ENCODE measurements around the gene NEUROD2. TPM values are rescaled to one million over a fixed set of nuclear protein-coding genes. Genes with fewer than 3 reads are reported as not detected.

The NEUROD2 gene
- total and polyA plus RNA-seq, 7 donors: 0.23 to 1.2 (median 0.33) TPM; not detected in 4

DNA sequence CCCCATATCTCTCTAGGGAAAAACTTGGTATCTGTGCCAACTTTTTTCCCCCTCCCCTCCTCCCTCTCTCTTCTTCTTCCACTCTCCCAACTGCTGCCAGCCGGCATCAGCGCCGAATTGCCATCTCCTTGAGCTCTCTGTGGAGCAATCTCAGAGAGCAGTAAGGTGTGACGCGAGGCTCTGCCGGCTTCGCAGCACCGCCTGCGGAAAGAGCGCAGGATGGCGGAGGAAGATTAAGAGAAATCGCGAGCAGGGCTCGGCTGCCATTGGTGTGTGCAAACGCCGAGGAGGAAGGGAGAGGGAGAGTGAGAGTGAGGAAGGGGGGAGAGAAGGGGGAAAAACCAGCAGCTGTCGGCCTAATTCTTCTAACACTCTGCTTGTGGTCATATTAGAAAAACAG is 44.2 kb downstream of the NEUROD2 start:
- TF ChIP-seq POLR2A (IDR thresholded peaks at IDR 0.05): no peak
- TF ChIP-seq POLR2AphosphoS5 (IDR thresholded peaks at IDR 0.05): no peak
- Histone ChIP-seq H3K36me3 (peaks cover 0 to 32% (median 6%) of the 10 kb centered on the region in 4 donors), H3K4me1 (no peaks in the 10 kb centered on the region), H3K27ac (no peak overlapping the region), H3K4me3 (no peak overlapping the region), H3K27me3 (no peaks in the 10 kb centered on the region), H3K9me3 (no peaks in the 10 kb centered on the region)
- intact Hi-C loops (cut with DNase I): no loop called here
- no peak for DNase-seq
- WGBS, 2 donors: 53 to 89% methylated on average over 17 of the region's 17 CpGs

GRCh38 chr17:39562976-39563375 is 44.7 kb downstream of the NEUROD2 start:
- TF ChIP-seq EP300 (IDR thresholded peaks at IDR 0.05) (no peak), POLR2AphosphoS5 (IDR thresholded peaks at IDR 0.05) (no peak), CTCF (IDR thresholded peaks at IDR 0.05) (no peak), POLR2A (IDR thresholded peaks at IDR 0.05) (no peak)
- Histone ChIP-seq H3K36me3 (peaks cover 0 to 33% (median 6%) of the 10 kb centered on the region in 4 donors), H3K27ac (no peak overlapping the region), H3K27me3 (no peaks in the 10 kb centered on the region), H3K9me3 (no peaks in the 10 kb centered on the region), H3K4me1 (no peaks in the 10 kb centered on the region), H3K4me3 (no peak overlapping the region)
- intact Hi-C loops (cut with DNase I): no loop called here
- DNase-seq: no peak
- 88 to 89% methylated on average over 7 of the region's 7 CpGs for WGBS, 2 donors

- Histone ChIP-seq H3K9me3 (no peaks in the 10 kb centered on the region), H3K4me3 (no peak overlapping the region), H3K4me1 (no peaks in the 10 kb centered on the region), H3K27ac (no peak overlapping the region), H3K27me3 (no peaks in the 10 kb centered on the region), H3K36me3 (peaks cover 0 to 33% (median 7%) of the 10 kb centered on the region in 4 donors)
- intact Hi-C loops (cut with DNase I): no loop called here
- 74 to 77% methylated on average over 1 of the region's 1 CpG for WGBS, 2 donors
- DNase-seq: no peak
- TF ChIP-seq CTCF (IDR thresholded peaks at IDR 0.05) (no peak), EP300 (IDR thresholded peaks at IDR 0.05) (no peak)
Measured at GRCh38 chr17:39562395-39562794, 45.3 kb downstream of the NEUROD2 start.

DNA sequence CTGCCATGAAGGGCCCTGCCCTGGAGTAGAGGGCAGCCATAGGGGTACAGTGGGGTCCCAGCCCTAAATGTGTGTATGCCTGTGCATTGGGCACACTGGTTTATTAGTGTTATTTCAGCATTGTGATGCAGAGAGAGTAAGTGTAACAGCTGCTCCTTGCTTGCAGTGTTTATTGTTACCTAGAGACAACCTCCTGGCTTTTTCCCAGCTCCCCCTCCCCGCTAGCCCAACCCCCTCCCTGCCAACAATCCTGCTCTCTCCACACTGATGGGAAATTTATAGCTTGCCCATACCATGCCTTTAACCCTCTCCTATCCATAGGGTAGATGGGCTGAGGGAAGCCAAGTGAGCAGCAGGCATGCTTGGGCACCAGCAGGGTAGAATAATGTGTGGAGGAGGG is 51.3 kb downstream of the NEUROD2 start:
- WGBS, 2 donors: 28 to 50% methylated on average over 1 of the region's 1 CpG
- no peak overlapping the region for H3K27ac ChIP-seq
- DNase-seq: no peak
- no peak overlapping the region for H3K4me3 ChIP-seq
- intact Hi-C loops (cut with DNase I): no loop called here
- no peaks in the 10 kb centered on the region for H3K27me3 ChIP-seq
- H3K4me1 ChIP-seq: no peaks in the 10 kb centered on the region
- no peak for TF ChIP-seq CTCF (IDR thresholded peaks at IDR 0.05)
- TF ChIP-seq EP300 (IDR thresholded peaks at IDR 0.05): no peak
- H3K36me3 ChIP-seq: peaks cover 0 to 65% (median 12%) of the 10 kb centered on the region in 4 donors
- no peaks in the 10 kb centered on the region for H3K9me3 ChIP-seq

DNA sequence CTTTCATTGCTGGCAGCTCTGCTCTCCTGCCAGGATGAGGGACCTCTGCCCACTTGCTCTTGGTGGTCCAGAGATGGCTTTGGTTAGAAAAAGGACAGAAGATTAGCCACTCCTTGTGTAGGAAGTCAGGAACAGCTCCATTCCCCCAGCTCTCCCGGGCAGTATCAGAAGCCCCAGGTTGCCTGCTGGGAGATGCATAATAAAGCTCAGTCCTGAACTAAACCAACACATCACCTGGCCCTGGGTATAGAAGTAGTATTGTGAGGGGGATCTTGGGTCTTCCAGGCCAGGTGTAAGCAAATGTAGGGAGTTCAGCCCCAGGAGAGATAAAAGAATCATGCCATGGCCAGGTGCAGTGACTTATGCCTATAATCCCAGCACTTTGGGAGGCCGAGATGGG is 52.4 kb downstream of the NEUROD2 start:
- no peaks in the 10 kb centered on the region for H3K27me3 ChIP-seq
- no peak overlapping the region for H3K27ac ChIP-seq
- intact Hi-C loops (cut with DNase I): no loop called here
- H3K36me3 ChIP-seq: peaks cover 0 to 74% (median 16%) of the 10 kb centered on the region in 4 donors
- no peak overlapping the region for H3K4me3 ChIP-seq
- WGBS, 2 donors: 80 to 85% methylated on average over 2 of the region's 2 CpGs
- H3K4me1 ChIP-seq: no peaks in the 10 kb centered on the region
- no peak for DNase-seq
- TF ChIP-seq POLR2AphosphoS5 (IDR thresholded peaks at IDR 0.05) (no peak), CTCF (IDR thresholded peaks at IDR 0.05) (no peak), EP300 (IDR thresholded peaks at IDR 0.05) (no peak), POLR2A (IDR thresholded peaks at IDR 0.05) (no peak)
- H3K9me3 ChIP-seq: no peaks in the 10 kb centered on the region

Other genes starting within 250 kb of the NEUROD2 start
- 10 to 100 TPM; 17.0 to 26.0 (median 20.0) TPM for gene FBXL20, start 206.3 kb downstream of the NEUROD2 start, total RNA-seq
- 1 to 10 TPM; 1.8 to 4.2 (median 2.8) TPM for gene FBXL20, start 206.3 kb downstream of the NEUROD2 start, polyA plus RNA-seq
- 10 to 100 TPM; 16.8 to 22.5 (median 20.4) TPM for gene MED1, start 156.7 kb downstream of the NEUROD2 start, total RNA-seq
- 10 to 100 TPM in 1 of 3 donors, 1 to 10 TPM in 2; 4.2 to 18.6 (median 5.4) TPM for gene MED1, start 156.7 kb downstream of the NEUROD2 start, polyA plus RNA-seq
- gene CDK12, start 146.4 kb downstream of the NEUROD2 start, total RNA-seq: 10 to 100 TPM; 24.3 to 46.0 (median 32.7) TPM
- 10 to 100 TPM in 1 of 3 donors, 1 to 10 TPM in 2; 5.4 to 24.2 (median 9.2) TPM for gene CDK12, start 146.4 kb downstream of the NEUROD2 start, polyA plus RNA-seq
- gene PPP1R1B, start 19.0 kb upstream of the NEUROD2 start, total RNA-seq: 10 to 100 TPM in 1 of 4 donors, 1 to 10 TPM in 3; 4.2 to 12.1 (median 7.2) TPM
- gene PPP1R1B, start 19.0 kb upstream of the NEUROD2 start, polyA plus RNA-seq: 100 to 1,000 TPM; 255 to 280 (median 273) TPM
- 10 to 100 TPM; 35.3 to 44.1 (median 37.6) TPM for gene STARD3, start 29.2 kb upstream of the NEUROD2 start, total RNA-seq
- gene STARD3, start 29.2 kb upstream of the NEUROD2 start, polyA plus RNA-seq: 10 to 100 TPM; 21.0 to 59.2 (median 25.0) TPM
- gene TCAP, start 57.4 kb upstream of the NEUROD2 start, total RNA-seq: under 1 TPM in 3 of 4 donors, not detected in 1; 0.49 to 0.71 (median 0.68) TPM
- gene TCAP, start 57.4 kb upstream of the NEUROD2 start, polyA plus RNA-seq: 1 to 10 TPM; 1.4 to 3.5 (median 3.0) TPM
- gene PNMT, start 60.5 kb upstream of the NEUROD2 start, total RNA-seq: 1 to 10 TPM; 2.8 to 5.4 (median 5.1) TPM
- gene PNMT, start 60.5 kb upstream of the NEUROD2 start, polyA plus RNA-seq: 1 to 10 TPM; 1.2 to 2.4 (median 1.8) TPM
- gene PGAP3, start 80.1 kb upstream of the NEUROD2 start, total RNA-seq: 10 to 100 TPM in 1 of 4 donors, 1 to 10 TPM in 3; 6.9 to 12.1 (median 8.2) TPM
- 10 to 100 TPM in 1 of 3 donors, 1 to 10 TPM in 2; 7.2 to 29.6 (median 8.4) TPM for gene PGAP3, start 80.1 kb upstream of the NEUROD2 start, polyA plus RNA-seq
- gene ERBB2, start 92.1 kb upstream of the NEUROD2 start, total RNA-seq: 10 to 100 TPM; 16.9 to 26.3 (median 22.5) TPM
- 10 to 100 TPM; 11.8 to 58.9 (median 21.0) TPM for gene ERBB2, start 92.1 kb upstream of the NEUROD2 start, polyA plus RNA-seq
- 10 to 100 TPM; 52.4 to 65.5 (median 54.8) TPM for gene MIEN1, start 122.6 kb upstream of the NEUROD2 start, total RNA-seq
- 100 to 1,000 TPM in 2 of 3 donors, 10 to 100 TPM in 1; 86.3 to 226 (median 195) TPM for gene MIEN1, start 122.6 kb upstream of the NEUROD2 start, polyA plus RNA-seq
- gene GRB7, start 130.0 kb upstream of the NEUROD2 start, total RNA-seq: under 1 TPM in 1 of 4 donors, not detected in 3; under 0.01 TPM
- gene GRB7, start 130.0 kb upstream of the NEUROD2 start, polyA plus RNA-seq: 10 to 100 TPM; 13.2 to 17.9 (median 13.2) TPM